GM12801 (cell line): ENCODE results near the gene CDCA7L.

Source experiments
- TF ChIP-seq, protein P1 (sequence below): IDR thresholded peaks from one replicate; pipeline ENCODE4 v1.5.1; 2011; ENCODE audit warnings: control low read depth; ENCODE audit not compliant: insufficient read length; ENCODE audit errors: extremely low read depth

Gene CDCA7L, protein sequence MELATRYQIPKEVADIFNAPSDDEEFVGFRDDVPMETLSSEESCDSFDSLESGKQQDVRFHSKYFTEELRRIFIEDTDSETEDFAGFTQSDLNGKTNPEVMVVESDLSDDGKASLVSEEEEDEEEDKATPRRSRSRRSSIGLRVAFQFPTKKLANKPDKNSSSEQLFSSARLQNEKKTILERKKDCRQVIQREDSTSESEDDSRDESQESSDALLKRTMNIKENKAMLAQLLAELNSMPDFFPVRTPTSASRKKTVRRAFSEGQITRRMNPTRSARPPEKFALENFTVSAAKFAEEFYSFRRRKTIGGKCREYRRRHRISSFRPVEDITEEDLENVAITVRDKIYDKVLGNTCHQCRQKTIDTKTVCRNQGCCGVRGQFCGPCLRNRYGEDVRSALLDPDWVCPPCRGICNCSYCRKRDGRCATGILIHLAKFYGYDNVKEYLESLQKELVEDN

DNA sequence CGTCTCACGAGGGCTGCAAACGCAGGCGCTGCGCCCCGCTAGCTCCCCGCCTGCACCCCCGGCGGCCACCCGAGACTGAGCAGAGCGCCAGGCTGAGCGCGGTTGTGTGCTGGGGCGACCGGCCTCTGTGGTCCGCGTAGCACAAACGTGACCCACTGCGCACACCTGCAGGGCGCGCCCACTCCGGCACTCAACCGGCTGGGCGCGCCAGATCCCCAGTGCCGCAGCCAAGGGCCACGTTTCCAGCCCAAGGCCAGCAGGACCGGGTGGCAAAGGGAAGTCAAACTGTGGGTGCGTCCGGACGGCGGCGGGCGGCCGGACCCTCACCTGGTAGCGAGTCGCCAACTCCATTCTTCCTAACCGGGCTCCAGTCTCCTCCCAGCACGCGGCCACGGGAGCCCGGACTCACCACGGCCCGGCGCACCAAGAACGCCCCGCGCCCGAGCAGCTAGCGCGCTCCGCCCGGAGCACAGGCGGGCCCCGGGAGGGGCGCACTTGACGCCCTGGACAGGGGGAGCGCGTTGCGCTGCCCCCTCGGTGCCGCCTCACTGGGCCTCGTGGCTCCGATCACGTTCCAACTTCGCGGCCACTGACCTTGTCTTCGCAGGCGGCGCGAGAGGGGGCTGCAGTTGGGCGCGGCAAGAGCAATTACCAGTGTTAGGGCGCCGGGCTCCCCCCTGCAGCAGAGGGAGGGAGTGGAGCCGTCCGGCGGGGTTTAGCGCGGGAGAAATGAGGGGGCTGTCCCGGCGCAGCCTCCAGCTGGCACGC, at the start of gene CDCA7L:
CDCA7L (minus strand) TSS at position 446 of the 768 bp plus-strand sequence; CDS start at position 351, 95 bp downstream.
- TF ChIP-seq, protein P1, sequence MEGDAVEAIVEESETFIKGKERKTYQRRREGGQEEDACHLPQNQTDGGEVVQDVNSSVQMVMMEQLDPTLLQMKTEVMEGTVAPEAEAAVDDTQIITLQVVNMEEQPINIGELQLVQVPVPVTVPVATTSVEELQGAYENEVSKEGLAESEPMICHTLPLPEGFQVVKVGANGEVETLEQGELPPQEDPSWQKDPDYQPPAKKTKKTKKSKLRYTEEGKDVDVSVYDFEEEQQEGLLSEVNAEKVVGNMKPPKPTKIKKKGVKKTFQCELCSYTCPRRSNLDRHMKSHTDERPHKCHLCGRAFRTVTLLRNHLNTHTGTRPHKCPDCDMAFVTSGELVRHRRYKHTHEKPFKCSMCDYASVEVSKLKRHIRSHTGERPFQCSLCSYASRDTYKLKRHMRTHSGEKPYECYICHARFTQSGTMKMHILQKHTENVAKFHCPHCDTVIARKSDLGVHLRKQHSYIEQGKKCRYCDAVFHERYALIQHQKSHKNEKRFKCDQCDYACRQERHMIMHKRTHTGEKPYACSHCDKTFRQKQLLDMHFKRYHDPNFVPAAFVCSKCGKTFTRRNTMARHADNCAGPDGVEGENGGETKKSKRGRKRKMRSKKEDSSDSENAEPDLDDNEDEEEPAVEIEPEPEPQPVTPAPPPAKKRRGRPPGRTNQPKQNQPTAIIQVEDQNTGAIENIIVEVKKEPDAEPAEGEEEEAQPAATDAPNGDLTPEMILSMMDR, result no peak

DNA sequence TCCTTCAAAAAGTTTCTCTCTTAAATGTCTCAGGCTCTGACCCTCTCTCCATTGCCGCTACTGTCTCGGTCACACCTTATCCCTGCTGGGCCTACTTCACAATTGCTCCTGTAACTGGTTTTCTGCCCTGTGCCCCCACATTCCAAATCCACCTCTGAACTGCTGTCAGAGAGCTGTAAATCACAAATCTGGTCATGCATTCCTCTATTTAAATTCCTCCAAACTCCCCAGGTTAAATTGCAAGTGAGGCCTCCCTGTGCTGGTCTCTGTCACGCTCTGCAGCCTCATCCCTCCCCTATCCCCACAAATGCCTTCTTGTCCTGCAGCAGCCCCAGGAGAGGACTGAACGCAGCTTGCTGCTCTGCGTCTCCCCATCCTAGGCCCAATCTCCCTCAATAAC, 40.4 kb upstream of the CDCA7L start:
- TF ChIP-seq, protein P1, result no peak

DNA sequence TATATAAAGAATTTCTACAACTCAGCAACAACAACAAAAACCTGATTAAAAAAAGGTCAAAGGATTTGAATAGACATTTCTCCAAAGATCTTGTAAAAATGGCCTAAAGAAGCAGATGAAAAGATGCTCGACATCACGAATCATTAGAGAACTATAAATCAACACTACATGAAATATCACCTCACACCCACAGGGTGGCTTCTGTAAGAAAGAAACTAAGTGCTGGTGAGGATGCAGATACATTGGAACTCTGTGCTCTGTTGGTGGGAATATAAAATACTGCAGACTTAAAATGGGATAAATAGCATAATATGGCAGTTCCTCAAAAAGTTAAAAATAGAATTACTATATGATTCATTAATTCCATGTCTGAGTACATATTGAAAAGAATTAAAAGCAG, 38.3 kb upstream of the CDCA7L start:
- TF ChIP-seq, protein P1, result no peak

DNA sequence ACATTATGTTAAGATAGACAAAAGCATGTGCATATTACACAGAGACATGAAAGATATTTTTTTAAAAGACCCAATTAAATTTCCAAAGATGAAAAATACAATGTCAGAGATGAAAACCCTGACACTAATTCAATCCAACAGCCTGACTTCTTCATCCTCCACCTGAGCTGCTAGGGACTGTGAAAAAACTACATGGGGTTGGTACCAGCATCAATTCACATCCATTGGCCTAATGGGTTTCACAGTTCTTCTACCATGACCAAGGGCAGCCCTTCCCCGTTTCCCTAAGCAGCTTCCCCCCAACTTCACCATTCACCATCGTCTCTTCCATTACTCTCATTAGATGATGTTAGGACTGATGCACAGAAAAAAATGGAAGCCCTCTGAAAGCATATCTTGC, 37.4 kb upstream of the CDCA7L start:
- TF ChIP-seq, protein P1, result no peak

DNA sequence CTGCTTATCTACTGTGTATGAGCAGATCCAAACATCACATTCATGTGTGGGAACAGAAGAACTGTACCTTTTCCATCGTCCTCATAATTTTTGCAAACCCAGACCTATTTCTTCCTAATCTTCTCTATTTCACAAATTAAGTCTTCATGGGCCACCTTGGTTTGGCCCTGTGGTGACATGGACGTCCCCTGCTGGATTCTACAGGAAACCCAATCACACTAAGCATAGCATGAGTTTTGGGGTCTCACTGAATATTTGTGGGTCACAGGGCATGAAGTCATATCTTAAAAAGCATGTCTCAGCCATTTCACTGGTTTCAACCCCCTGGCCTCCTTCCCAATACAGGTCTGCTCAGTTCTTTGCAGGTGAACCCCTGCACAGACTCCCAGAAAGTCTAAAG, 35.8 kb upstream of the CDCA7L start:
- TF ChIP-seq, protein P1, result no peak

DNA sequence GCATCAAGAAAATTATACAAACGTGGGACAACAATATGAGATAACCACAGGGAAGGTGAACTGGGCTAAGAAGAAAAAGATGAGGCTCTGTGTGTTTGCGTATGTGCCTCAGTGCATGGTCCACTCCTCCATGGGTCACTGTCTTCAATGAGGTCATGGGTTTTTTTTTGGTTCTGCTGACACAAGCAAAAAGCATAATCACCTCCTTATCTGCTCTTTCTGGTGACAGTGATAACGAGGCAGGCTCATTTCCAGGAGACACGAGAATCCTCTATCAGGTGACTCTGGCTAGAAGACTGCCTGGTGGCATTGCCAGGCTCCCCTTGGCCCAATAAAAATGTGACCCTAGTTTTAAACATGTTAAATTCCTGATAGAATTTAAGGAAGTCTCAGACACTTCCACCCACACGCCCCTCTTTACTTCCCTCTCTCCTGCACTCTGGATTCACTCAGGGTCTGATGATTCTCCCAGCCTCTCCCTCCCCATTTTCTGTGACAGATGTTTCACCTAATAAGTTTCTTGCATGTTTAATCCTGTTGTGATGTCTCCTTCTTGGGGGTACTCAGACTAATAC, 35.3 kb upstream of the CDCA7L start:
- TF ChIP-seq, protein P1, result no peak

DNA sequence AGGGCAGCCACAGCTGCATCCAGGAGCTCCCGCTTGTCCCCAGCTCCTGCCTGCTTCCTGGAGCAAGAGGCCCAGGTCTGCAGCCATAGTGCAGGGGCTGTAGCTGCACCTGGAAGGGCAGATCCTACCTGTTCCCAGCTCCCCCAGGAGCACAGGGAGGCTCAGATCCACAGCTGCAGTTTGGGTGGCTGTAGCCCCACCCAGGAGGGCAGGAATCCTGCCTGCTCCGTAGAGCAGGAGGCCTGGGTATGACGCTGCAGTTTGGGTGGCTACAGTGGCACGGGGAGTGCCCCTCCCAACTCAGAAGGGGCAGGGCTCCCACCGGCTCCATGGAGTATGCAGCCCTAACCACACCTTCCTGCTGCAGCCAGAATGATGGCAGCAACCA, 26.7 kb upstream of the CDCA7L start:
- TF ChIP-seq, protein P1, result no peak
